Measurements from ENCODE around the gene UTS2R.

Gene UTS2R

DNA sequence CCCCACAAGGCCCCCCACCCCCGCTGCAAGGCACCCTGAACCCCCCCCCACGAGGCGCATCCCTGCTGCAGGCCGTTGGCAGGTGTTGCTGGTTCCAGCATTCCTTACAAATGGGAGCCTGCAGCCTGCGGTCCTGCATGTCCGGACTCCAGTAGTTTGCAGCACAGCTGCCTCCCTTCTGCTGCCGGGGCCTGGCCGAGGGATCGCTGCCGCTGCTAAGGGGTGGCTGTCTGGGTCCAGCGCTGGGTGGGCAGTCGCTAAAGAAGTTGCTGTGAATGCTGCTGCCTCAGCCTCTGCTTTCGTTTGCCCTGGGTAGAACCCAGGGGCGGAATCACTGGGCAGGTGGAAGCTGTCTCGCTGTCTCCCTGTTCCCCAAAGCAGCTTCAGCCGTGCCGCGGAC is 11.8 kb downstream of the UTS2R start:
- no peak overlapping the region for H3K27ac ChIP-seq (replicated peaks)
- no peak overlapping the region for H3K4me3 ChIP-seq (replicated peaks; ENCODE audit: insufficient read depth, low read length)
- no peak for DNase-seq (ENCODE audit: low read depth in 1 of 2, low spot score in 1 of 2)
- H3K27me3 ChIP-seq (ENCODE audit: insufficient read depth, poor library complexity, severe bottlenecking) = no peaks in the 10 kb centered on the region
- TF ChIP-seq POLR2AphosphoS5 (IDR thresholded peaks at IDR 0.05; ENCODE audit: low read depth) = no peak
- TF ChIP-seq, protein P1, sequence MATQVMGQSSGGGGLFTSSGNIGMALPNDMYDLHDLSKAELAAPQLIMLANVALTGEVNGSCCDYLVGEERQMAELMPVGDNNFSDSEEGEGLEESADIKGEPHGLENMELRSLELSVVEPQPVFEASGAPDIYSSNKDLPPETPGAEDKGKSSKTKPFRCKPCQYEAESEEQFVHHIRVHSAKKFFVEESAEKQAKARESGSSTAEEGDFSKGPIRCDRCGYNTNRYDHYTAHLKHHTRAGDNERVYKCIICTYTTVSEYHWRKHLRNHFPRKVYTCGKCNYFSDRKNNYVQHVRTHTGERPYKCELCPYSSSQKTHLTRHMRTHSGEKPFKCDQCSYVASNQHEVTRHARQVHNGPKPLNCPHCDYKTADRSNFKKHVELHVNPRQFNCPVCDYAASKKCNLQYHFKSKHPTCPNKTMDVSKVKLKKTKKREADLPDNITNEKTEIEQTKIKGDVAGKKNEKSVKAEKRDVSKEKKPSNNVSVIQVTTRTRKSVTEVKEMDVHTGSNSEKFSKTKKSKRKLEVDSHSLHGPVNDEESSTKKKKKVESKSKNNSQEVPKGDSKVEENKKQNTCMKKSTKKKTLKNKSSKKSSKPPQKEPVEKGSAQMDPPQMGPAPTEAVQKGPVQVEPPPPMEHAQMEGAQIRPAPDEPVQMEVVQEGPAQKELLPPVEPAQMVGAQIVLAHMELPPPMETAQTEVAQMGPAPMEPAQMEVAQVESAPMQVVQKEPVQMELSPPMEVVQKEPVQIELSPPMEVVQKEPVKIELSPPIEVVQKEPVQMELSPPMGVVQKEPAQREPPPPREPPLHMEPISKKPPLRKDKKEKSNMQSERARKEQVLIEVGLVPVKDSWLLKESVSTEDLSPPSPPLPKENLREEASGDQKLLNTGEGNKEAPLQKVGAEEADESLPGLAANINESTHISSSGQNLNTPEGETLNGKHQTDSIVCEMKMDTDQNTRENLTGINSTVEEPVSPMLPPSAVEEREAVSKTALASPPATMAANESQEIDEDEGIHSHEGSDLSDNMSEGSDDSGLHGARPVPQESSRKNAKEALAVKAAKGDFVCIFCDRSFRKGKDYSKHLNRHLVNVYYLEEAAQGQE (IDR thresholded peaks at IDR 0.05; ENCODE audit: insufficient replicate concordance, low read depth) = no peak
- no peak for TF ChIP-seq SPI1 (IDR thresholded peaks at IDR 0.05; ENCODE audit: borderline replicate concordance, low read depth)
- TF ChIP-seq GABPA (IDR thresholded peaks at IDR 0.05; ENCODE audit: low read depth) = no peak
- TF ChIP-seq, protein P2, sequence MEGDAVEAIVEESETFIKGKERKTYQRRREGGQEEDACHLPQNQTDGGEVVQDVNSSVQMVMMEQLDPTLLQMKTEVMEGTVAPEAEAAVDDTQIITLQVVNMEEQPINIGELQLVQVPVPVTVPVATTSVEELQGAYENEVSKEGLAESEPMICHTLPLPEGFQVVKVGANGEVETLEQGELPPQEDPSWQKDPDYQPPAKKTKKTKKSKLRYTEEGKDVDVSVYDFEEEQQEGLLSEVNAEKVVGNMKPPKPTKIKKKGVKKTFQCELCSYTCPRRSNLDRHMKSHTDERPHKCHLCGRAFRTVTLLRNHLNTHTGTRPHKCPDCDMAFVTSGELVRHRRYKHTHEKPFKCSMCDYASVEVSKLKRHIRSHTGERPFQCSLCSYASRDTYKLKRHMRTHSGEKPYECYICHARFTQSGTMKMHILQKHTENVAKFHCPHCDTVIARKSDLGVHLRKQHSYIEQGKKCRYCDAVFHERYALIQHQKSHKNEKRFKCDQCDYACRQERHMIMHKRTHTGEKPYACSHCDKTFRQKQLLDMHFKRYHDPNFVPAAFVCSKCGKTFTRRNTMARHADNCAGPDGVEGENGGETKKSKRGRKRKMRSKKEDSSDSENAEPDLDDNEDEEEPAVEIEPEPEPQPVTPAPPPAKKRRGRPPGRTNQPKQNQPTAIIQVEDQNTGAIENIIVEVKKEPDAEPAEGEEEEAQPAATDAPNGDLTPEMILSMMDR (IDR thresholded peaks at IDR 0.05; ENCODE audit: insufficient read depth, low read length) = no peak

DNA sequence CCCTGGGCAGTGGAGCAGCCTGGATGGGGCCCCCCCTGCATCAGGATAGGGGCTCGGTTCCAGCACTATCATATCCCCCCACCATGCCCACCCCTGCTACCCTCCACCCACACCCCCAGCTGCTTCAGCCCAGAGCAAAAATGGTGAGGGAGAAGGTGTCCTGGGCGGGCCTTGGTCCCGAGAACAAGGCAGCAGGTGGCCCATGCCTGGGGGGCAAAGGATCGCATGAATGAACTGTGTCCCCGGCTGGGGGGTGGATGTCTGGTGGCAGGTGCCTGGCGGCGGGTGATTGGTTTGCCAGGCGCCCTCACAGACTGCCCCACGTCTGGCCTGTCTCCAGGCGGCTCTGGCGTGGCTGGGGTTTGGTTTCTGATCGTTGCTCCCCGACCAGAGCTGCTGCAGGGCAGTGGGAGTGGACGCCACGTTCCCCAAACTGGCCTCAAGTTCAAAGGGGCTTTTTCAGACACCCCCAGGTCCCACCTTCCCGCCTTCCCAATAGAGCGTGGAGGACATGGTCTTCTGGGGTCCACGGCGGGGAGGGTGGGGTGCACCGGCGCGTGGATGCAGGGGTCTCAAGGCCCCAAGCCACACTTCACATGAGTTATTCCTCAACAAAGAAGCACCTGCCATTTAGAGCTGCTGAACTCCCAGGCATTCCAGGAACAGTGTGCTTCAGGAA is 12.6 kb downstream of the UTS2R start:
- TF ChIP-seq, protein P2 (IDR thresholded peaks at IDR 0.05; ENCODE audit: insufficient read depth, low read length) = no peak
- TF ChIP-seq GABPA (IDR thresholded peaks at IDR 0.05; ENCODE audit: low read depth) (no peak), POLR2AphosphoS5 (IDR thresholded peaks at IDR 0.05; ENCODE audit: low read depth) (no peak), SPI1 (IDR thresholded peaks at IDR 0.05; ENCODE audit: borderline replicate concordance, low read depth) (no peak)
- TF ChIP-seq, protein P1 (IDR thresholded peaks at IDR 0.05; ENCODE audit: insufficient replicate concordance, low read depth) = no peak
- Histone ChIP-seq H3K27me3 (ENCODE audit: insufficient read depth, poor library complexity, severe bottlenecking) (no peaks in the 10 kb centered on the region), H3K4me3 (replicated peaks; ENCODE audit: insufficient read depth, low read length) (no peak overlapping the region), H3K27ac (replicated peaks) (no peak overlapping the region)
- DNase-seq (ENCODE audit: low read depth in 1 of 2, low spot score in 1 of 2) = no peak

DNA sequence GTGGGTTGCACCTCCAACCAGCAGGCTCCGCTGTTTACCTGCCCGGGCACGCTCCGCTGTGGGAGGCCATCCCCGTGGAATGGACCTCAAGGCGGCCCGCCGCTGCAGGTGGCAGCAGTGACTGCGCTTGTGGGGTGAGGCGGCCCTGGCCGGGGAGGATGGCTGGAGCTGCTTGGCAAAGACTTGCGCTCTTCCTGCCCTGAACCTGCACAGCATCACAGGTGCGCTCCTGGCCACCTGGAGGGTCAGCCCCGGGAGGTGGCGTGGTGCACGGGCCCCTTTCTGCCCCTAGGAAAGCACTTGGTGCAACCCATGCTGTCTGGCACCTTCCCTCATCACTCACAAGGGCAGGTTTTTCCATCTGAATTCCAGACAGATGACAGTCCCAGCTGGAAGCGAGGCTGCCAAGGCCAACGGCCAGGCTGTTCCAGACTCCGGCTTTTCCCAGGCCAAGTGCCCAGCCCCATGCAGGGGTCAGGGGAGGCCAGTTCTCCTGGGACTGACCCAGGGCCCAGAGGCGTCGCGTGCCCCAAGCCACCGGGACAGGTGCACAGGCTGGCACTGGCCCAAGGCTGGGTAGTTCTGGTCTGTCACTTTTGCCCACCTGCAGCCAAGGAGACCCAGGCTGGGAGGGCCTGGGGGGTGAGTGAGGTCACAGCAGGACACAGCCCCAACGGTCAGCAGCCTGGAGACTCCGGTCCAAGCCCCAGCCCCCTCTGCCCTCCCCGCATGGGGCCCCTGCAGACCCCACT is 13.3 kb downstream of the UTS2R start:
- Histone ChIP-seq H3K27ac (replicated peaks) (no peak overlapping the region), H3K27me3 (ENCODE audit: insufficient read depth, poor library complexity, severe bottlenecking) (no peaks in the 10 kb centered on the region), H3K4me3 (replicated peaks; ENCODE audit: insufficient read depth, low read length) (no peak overlapping the region)
- TF ChIP-seq, protein P1 (IDR thresholded peaks at IDR 0.05; ENCODE audit: insufficient replicate concordance, low read depth) = no peak
- no peak for TF ChIP-seq POLR2AphosphoS5 (IDR thresholded peaks at IDR 0.05; ENCODE audit: low read depth)
- TF ChIP-seq, protein P2 (IDR thresholded peaks at IDR 0.05; ENCODE audit: insufficient read depth, low read length) = no peak
- TF ChIP-seq GABPA (IDR thresholded peaks at IDR 0.05; ENCODE audit: low read depth) = no peak
- TF ChIP-seq SPI1 (IDR thresholded peaks at IDR 0.05; ENCODE audit: borderline replicate concordance, low read depth) = no peak
- DNase-seq (ENCODE audit: low read depth in 1 of 2, low spot score in 1 of 2) = no peak

Data from HL-60 (cell line).